NCI-H1092 (cell line): Measurements from ENCODE around the gene KLHL30.

Experiments
- DNase-seq: peaks from one replicate; lab custom pipeline; 2025; lab: John Stamatoyannopoulos, UW

Gene KLHL30

GRCh38 chr2:238120463-238121298 lies 17.8 kb upstream of the KLHL30 start:
- DNase-seq = no peak

- no peak for DNase-seq
These were observed 16.8 kb upstream of the KLHL30 start for GRCh38 chr2:238121511-238122286.

- no peak for DNase-seq
These were observed 15.9 kb upstream of the KLHL30 start for GRCh38 chr2:238122287-238123217.

- no peak for DNase-seq
These were observed 15.1 kb upstream of the KLHL30 start for GRCh38 chr2:238123218-238123971.

- no peak for DNase-seq
These were observed 14.4 kb upstream of the KLHL30 start for GRCh38 chr2:238123991-238124470.

- DNase-seq = no peak
These were observed 13.9 kb upstream of the KLHL30 start for GRCh38 chr2:238124488-238125126.

GRCh38 chr2:238125127-238125885 lies 13.2 kb upstream of the KLHL30 start:
- no peak for DNase-seq

GRCh38 chr2:238126338-238126737 lies 12.1 kb upstream of the KLHL30 start:
- DNase-seq = no peak

GRCh38 chr2:238126775-238127164 lies 11.7 kb upstream of the KLHL30 start:
- no peak for DNase-seq

GRCh38 chr2:238127165-238128060 lies 11.1 kb upstream of the KLHL30 start:
- DNase-seq = no peak

- DNase-seq = no peak
These were observed 10.4 kb upstream of the KLHL30 start for GRCh38 chr2:238128061-238128440.

GRCh38 chr2:238128534-238129001 lies 9.9 kb upstream of the KLHL30 start:
- DNase-seq = no peak

- no peak for DNase-seq
These were observed 9.1 kb upstream of the KLHL30 start for GRCh38 chr2:238129166-238130010.

GRCh38 chr2:238130111-238130695 lies 8.3 kb upstream of the KLHL30 start:
- DNase-seq = no peak

GRCh38 chr2:238130696-238131628 lies 7.5 kb upstream of the KLHL30 start:
- no peak for DNase-seq

GRCh38 chr2:238131761-238132462 lies 6.6 kb upstream of the KLHL30 start:
- DNase-seq = no peak
